Measurements from ENCODE around the gene DNAJB11. TPM values are rescaled to one million over a fixed set of nuclear protein-coding genes. Genes with fewer than 3 reads are reported as not detected.

Gene DNAJB11
- total and polyA plus RNA-seq, 2 of the 4 experiments (the other 2 are of a cell fraction) = 27.4 to 48.6 TPM

DNA sequence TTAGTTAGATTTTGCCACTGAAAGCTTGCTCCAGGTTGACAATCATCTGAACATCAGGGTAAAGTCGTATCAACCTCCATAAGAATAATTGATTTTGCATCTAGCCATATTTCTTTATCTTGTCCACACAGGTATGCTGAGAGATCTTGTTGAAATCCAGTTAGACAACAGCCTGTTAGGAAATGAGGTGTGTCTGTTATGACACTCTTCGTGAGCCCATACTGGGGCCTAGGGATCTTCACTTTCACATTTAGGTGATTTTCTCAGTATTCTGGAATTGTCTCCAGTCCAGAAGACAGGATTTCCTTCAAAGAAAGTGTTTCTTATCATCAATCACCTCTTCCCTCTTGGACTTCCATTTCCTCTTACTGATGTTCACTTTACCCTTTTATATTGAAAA lies 18.1 kb downstream of the DNAJB11 start:
- H4K8ac ChIP-seq (ENCODE audit: low read depth in 2 of 2, low read length in 2 of 2) = no peak overlapping the region
- TF ChIP-seq MAFK (IDR thresholded peaks at IDR 0.05; ENCODE audit: low read depth, low read length) = no peak
- no peak for TF ChIP-seq RFX5 (IDR thresholded peaks at IDR 0.05; ENCODE audit: low read depth, low read length)
- TF ChIP-seq CHD1 (IDR thresholded peaks at IDR 0.05; ENCODE audit: low read depth, low read length) = no peak
- no peak for TF ChIP-seq CEBPB (IDR thresholded peaks at IDR 0.05; ENCODE audit: low read depth, low read length)
- TF ChIP-seq SMC3 (IDR thresholded peaks at IDR 0.05; ENCODE audit: low read depth, low read length) = no peak
- TF ChIP-seq POLR2A (IDR thresholded peaks at IDR 0.05; ENCODE audit: low read depth, low read length) = no peak
- TF ChIP-seq, protein P1, sequence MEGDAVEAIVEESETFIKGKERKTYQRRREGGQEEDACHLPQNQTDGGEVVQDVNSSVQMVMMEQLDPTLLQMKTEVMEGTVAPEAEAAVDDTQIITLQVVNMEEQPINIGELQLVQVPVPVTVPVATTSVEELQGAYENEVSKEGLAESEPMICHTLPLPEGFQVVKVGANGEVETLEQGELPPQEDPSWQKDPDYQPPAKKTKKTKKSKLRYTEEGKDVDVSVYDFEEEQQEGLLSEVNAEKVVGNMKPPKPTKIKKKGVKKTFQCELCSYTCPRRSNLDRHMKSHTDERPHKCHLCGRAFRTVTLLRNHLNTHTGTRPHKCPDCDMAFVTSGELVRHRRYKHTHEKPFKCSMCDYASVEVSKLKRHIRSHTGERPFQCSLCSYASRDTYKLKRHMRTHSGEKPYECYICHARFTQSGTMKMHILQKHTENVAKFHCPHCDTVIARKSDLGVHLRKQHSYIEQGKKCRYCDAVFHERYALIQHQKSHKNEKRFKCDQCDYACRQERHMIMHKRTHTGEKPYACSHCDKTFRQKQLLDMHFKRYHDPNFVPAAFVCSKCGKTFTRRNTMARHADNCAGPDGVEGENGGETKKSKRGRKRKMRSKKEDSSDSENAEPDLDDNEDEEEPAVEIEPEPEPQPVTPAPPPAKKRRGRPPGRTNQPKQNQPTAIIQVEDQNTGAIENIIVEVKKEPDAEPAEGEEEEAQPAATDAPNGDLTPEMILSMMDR (conservative IDR thresholded peaks at IDR 0.05; ENCODE audit: low read depth, low read length) = no peak
- no peak for TF ChIP-seq NFE2L2 (IDR thresholded peaks at IDR 0.05; ENCODE audit: low read depth, low read length)
- no peak for TF ChIP-seq MXI1 (IDR thresholded peaks at IDR 0.05; ENCODE audit: borderline replicate concordance, low read depth, low read length)
- TF ChIP-seq BHLHE40 (IDR thresholded peaks at IDR 0.05; ENCODE audit: low read depth, low read length) = no peak
- no peak for TF ChIP-seq RAD21 (IDR thresholded peaks at IDR 0.05; ENCODE audit: low read length)
- TF ChIP-seq RCOR1 (IDR thresholded peaks at IDR 0.05; ENCODE audit: insufficient replicate concordance, low read length) = no peak
- TF ChIP-seq, protein P2, sequence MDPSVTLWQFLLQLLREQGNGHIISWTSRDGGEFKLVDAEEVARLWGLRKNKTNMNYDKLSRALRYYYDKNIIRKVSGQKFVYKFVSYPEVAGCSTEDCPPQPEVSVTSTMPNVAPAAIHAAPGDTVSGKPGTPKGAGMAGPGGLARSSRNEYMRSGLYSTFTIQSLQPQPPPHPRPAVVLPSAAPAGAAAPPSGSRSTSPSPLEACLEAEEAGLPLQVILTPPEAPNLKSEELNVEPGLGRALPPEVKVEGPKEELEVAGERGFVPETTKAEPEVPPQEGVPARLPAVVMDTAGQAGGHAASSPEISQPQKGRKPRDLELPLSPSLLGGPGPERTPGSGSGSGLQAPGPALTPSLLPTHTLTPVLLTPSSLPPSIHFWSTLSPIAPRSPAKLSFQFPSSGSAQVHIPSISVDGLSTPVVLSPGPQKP (IDR thresholded peaks at IDR 0.05; ENCODE audit: borderline replicate concordance, low read depth, low read length) = no peak
- no peak overlapping the region for H3K27ac ChIP-seq (ENCODE audit: insufficient read depth, low read length)
- no peak overlapping the region for H3K4me2 ChIP-seq (ENCODE audit: low read depth, low read length)
- no peak overlapping the region for H2BK15ac ChIP-seq (ENCODE audit: low read depth, low read length)
- in situ Hi-C loops (cut with MboI; ENCODE audit: low sequenced_read_pairs) (no loop called here), intact Hi-C loops (cut with micrococcal nuclease) (no loop called here), dilution Hi-C loops (cut with HindIII; ENCODE audit: low sequenced_read_pairs, unreplicated experiment) (no loop called here)
- H2AK5ac ChIP-seq (ENCODE audit: low read depth, low read length) = no peak overlapping the region
- H3K18ac ChIP-seq (ENCODE audit: low read depth, low read length) = no peak overlapping the region
- no peak overlapping the region for H3K14ac ChIP-seq (replicated peaks; ENCODE audit: low read depth, low read length)
- H2BK20ac ChIP-seq (ENCODE audit: low read depth, low read length) = no peak overlapping the region
- no peaks in the 10 kb centered on the region for H3K9me3 ChIP-seq (ENCODE audit: control insufficient read depth, insufficient read depth, low read length)
- H2AFZ ChIP-seq (replicated peaks; ENCODE audit: low read length, poor library complexity) = no peak overlapping the region
- no peak overlapping the region for H3K23ac ChIP-seq (ENCODE audit: low read depth, low read length)
- no peak for ATAC-seq (ENCODE audit: low read depth)
- H3K56ac ChIP-seq (ENCODE audit: extremely low read depth, insufficient read depth, low read length) = no peak overlapping the region
- no peak overlapping the region for H2BK5ac ChIP-seq (ENCODE audit: low read depth, low read length, poor library complexity, severe bottlenecking)
- no peak overlapping the region for H3K9ac ChIP-seq (ENCODE audit: low read depth, low read length)
- H2BK120ac ChIP-seq (ENCODE audit: low read depth, low read length) = no peak overlapping the region
- BruUV-seq (replicated peaks) = no TSS peak
- H2AK9ac ChIP-seq (replicated peaks; ENCODE audit: low read depth, low read length, poor library complexity) = no peak overlapping the region
- DNase-seq = no peak
- no peak overlapping the region for H4K91ac ChIP-seq (ENCODE audit: insufficient read depth, low read depth, low read length)
- no peaks in the 10 kb centered on the region; the same call in 1 of the 2 replicates for H3K4me1 ChIP-seq (ENCODE audit: control insufficient read depth, insufficient read depth, low read length)
- H3K27me3 ChIP-seq (ENCODE audit: control insufficient read depth, insufficient read depth, low read length) = peaks cover 3% of the 10 kb centered on the region; the same call in 1 of the 2 replicates
- WGBS, 2 experiments (ENCODE audit: extremely low coverage in 2 of 2, insufficient read length in 1 of 2) = 57% methylated on average over 1 of the region's 2 CpGs; no CpG with 5 or more reads in 1 of the 2 experiments
- ChIA-PET CTCF (interaction anchor here (0.6 kb wide), 1 partner anchor 26 kb away, joined by 3 read pairs; no protein-coding TSS in a partner anchor), POLR2A (ENCODE audit: unreplicated experiment) (no interaction called here)
- H4K20me1 ChIP-seq (ENCODE audit: insufficient read depth, low read length) = no peaks in the 10 kb centered on the region
- H3K9me1 ChIP-seq (ENCODE audit: insufficient read depth, low read length) = no peaks in the 10 kb centered on the region
- H3K4me3 ChIP-seq (ENCODE audit: insufficient read depth, low read depth, low read length) = no peak overlapping the region
- H4K5ac ChIP-seq (ENCODE audit: low read depth, low read length) = no peak overlapping the region
- no peak overlapping the region for H3K4ac ChIP-seq (ENCODE audit: low read depth, low read length)
- H3K36me3 ChIP-seq (ENCODE audit: control insufficient read depth, insufficient read depth, low read length) = peaks cover 6% of the 10 kb centered on the region
- no peaks in the 10 kb centered on the region for H3K79me1 ChIP-seq (ENCODE audit: low read depth in 1 of 2, low read length in 2 of 2)

All from IMR-90 (cell line).